SK-N-SH (cell line): ENCODE data around the gene CCDC34. TPM values are rescaled to one million over a fixed set of nuclear protein-coding genes. Genes with fewer than 3 reads are reported as not detected.

Source experiments
- CTCF ChIA-PET: fragments of 300-600, 350-600 bp; formaldehyde crosslinking; extraction: SDS; loops from one replicate; lab custom pipeline; 2021; lab: Yijun Ruan, JAX
- POLR2A ChIA-PET: fragments of 350-600 bp; sonication (Branson Sonifier 250); formaldehyde crosslinking; extraction: SDS; loops from one replicate; lab custom pipeline; 2020; ENCODE audit warnings: antibody characterized with exemption, inconsistent platforms; lab: Yijun Ruan, JAX
- DNase-seq: peaks from one replicate; pipeline ENCODE4 v3.0.0; 2012
- H2AFZ ChIP-seq: fragments of 200-600 bp; sonication (generic); 2 replicates; pipeline ENCODE4 v1.8.1; 2016; ENCODE audit warnings: antibody characterized with exemption, mild to moderate bottlenecking, low read depth
- H3F3A ChIP-seq: fragments of 200-600 bp; sonication (generic); replicated peaks from 2 replicates; pipeline ENCODE3; 2016; ENCODE audit warnings: antibody characterized with exemption, mild to moderate bottlenecking; ENCODE audit not compliant: insufficient read depth
- H3K27ac ChIP-seq, 2 experiments: fragments of 200-500 bp in 1 of 2; fragments of 200-600 bp in 1 of 2; sonication (Bioruptor generic) in 1 of 2; sonication (generic), shearing (Covaris generic) in 1 of 2; 2 replicates each; pipeline versions ENCODE4 v1.5.1 to v1.6.1; 2014 to 2016; ENCODE audit warnings: low read depth in 2 of 2, inconsistent platforms in 1 of 2, low read length in 1 of 2, mild to moderate bottlenecking in 1 of 2, mixed read lengths in 1 of 2
- H3K27me3 ChIP-seq: fragments of 200-600 bp; sonication (generic), shearing (Covaris generic); 2 replicates; pipeline ENCODE4 v1.6.1; 2016; ENCODE audit warnings: mixed run types; ENCODE audit not compliant: insufficient read depth
- H3K36me3 ChIP-seq, 2 experiments: fragments of 200-500 bp in 1 of 2; fragments of 200-600 bp in 1 of 2; sonication (Bioruptor generic) in 1 of 2; sonication (generic) in 1 of 2; replicated peaks in 1 of 2; 2 replicates each; pipeline versions ENCODE3 to v1.5.1; 2014 to 2016; ENCODE audit warnings: low read length in 1 of 2, mild to moderate bottlenecking in 1 of 2; ENCODE audit not compliant: insufficient read depth in 2 of 2, control insufficient read depth in 1 of 2
- H3K4me1 ChIP-seq, 2 experiments: fragments of 200-500 bp in 1 of 2; fragments of 200-600 bp in 1 of 2; sonication (Bioruptor generic) in 1 of 2; sonication (generic), shearing (Covaris generic) in 1 of 2; 2 replicates each; pipeline versions ENCODE4 v1.5.1 to v1.6.1; 2014 to 2016; ENCODE audit warnings: low read depth in 1 of 2, low read length in 1 of 2, mixed run types in 1 of 2; ENCODE audit not compliant: insufficient read depth in 2 of 2, control insufficient read depth in 1 of 2
- H3K4me2 ChIP-seq: fragments of 200-600 bp; sonication (generic), shearing (Covaris generic); 2 replicates; pipeline ENCODE4 v1.6.1; 2017; ENCODE audit warnings: mixed run types
- H3K4me3 ChIP-seq, 2 experiments: fragments of 200-500 bp in 1 of 2; fragments of 200-600 bp in 1 of 2; sonication (Bioruptor generic) in 1 of 2; sonication (generic), shearing (Covaris generic) in 1 of 2; 2 replicates each; pipeline versions ENCODE4 v1.5.1 to v1.8.1; 2014 to 2016; ENCODE audit warnings: low read depth in 2 of 2, inconsistent platforms in 1 of 2, low read length in 1 of 2, mild to moderate bottlenecking in 1 of 2, mixed read lengths in 1 of 2, moderate library complexity in 1 of 2
- H3K79me2 ChIP-seq: fragments of 200-600 bp; sonication (generic); 2 replicates; pipeline ENCODE4 v1.8.1; 2017; ENCODE audit warnings: mild to moderate bottlenecking; ENCODE audit not compliant: insufficient read depth
- H3K9ac ChIP-seq: fragments of 200-600 bp; sonication (generic); 2 replicates; pipeline ENCODE4 v1.6.1; 2017; ENCODE audit warnings: mixed run types
- H3K9me2 ChIP-seq: fragments of 200-600 bp; sonication (generic); 2 replicates; pipeline ENCODE4 v1.6.1; 2017; ENCODE audit warnings: mixed run types
- H3K9me3 ChIP-seq: fragments of 200-600 bp; sonication (generic); 2 replicates; pipeline ENCODE4 v1.6.1; 2017; ENCODE audit warnings: mixed run types, mild to moderate bottlenecking, moderate library complexity
- H4K20me1 ChIP-seq: fragments of 200-600 bp; sonication (generic); 2 replicates; pipeline ENCODE4 v1.6.1; 2017; ENCODE audit warnings: mild to moderate bottlenecking, mixed run types; ENCODE audit not compliant: insufficient read depth
- EP300 ChIP-seq, 2 experiments: IDR thresholded peaks; 2 replicates each; pipeline versions ENCODE4 v1.4.0 to v1.6.1; 2012; ENCODE audit warnings: borderline replicate concordance in 1 of 2, low read depth in 1 of 2, low read length in 1 of 2
- FOSL2 ChIP-seq: IDR thresholded peaks from 2 replicates; pipeline ENCODE4 v1.4.0; 2012; ENCODE audit warnings: low read depth, mild to moderate bottlenecking, moderate library complexity, borderline replicate concordance
- MXI1 ChIP-seq: IDR thresholded peaks from 2 replicates; pipeline ENCODE4 v1.6.1; 2012; ENCODE audit warnings: mild to moderate bottlenecking, low read depth, low read length, improper control_type of control experiment
- NFIC ChIP-seq: IDR thresholded peaks from 2 replicates; pipeline ENCODE4 v1.4.0; 2012; ENCODE audit warnings: borderline replicate concordance
- NRF1 ChIP-seq: IDR thresholded peaks from 2 replicates; pipeline ENCODE4 v1.6.1; 2012; ENCODE audit warnings: low read depth, mild to moderate bottlenecking, low read length
- POLR2AphosphoS5 ChIP-seq: IDR thresholded peaks from 2 replicates; pipeline ENCODE4 v1.6.1; 2012; ENCODE audit warnings: low read depth, low read length
- RXRA ChIP-seq: IDR thresholded peaks from 2 replicates; pipeline ENCODE4 v1.4.0; 2012; ENCODE audit warnings: low read depth, mild to moderate bottlenecking, borderline replicate concordance
- SMC3 ChIP-seq: IDR thresholded peaks from 2 replicates; pipeline ENCODE4 v1.6.1; 2012; ENCODE audit warnings: low read depth, low read length, improper control_type of control experiment
- TAF1 ChIP-seq: IDR thresholded peaks from 2 replicates; pipeline ENCODE4 v1.6.1; 2012; ENCODE audit warnings: low read depth, mild to moderate bottlenecking, low read length, moderate library complexity, borderline replicate concordance
- WGBS: methylation state at CpG from one replicate; pipeline ENCODE4 v1.1.6; 2017; ENCODE audit warnings: low lambda C conversion rate; 5-methylcytosine and 5-hydroxymethylcytosine counted together
- polyA plus RNA-seq, 3 experiments: library from polyadenylated mRNA; depleted of rRNA; stranded (reverse); fragments of >200 nt; gene quantifications; 2 replicates each; pipeline ENCODE4 v1.2.3, GENCODE V29; 2012
- TF ChIP-seq, protein P1 (sequence below): fragments of 200-600 bp; sonication (generic); IDR thresholded peaks from 2 replicates; pipeline ENCODE4 v1.6.1; 2017; ENCODE audit warnings: antibody characterized with exemption, mild to moderate bottlenecking, moderate library complexity
- TF ChIP-seq, protein P2 (sequence below): fragments of 150-350 bp; IDR thresholded peaks from 2 replicates; pipeline ENCODE4 v1.6.1; 2017; ENCODE audit warnings: antibody characterized with exemption, low read length, low read depth, borderline replicate concordance
- TF ChIP-seq, protein P3 (sequence below): IDR thresholded peaks from 2 replicates; pipeline ENCODE4 v1.4.0; 2012; ENCODE audit warnings: low read depth, borderline replicate concordance
- TF ChIP-seq, protein P4 (sequence below): fragments of 150-350 bp; IDR thresholded peaks from 2 replicates; pipeline ENCODE4 v1.6.1; 2016; ENCODE audit warnings: mild to moderate bottlenecking, low read depth, low read length
- TF ChIP-seq, protein P5 (sequence below): IDR thresholded peaks from 2 replicates; pipeline ENCODE4 v1.6.1; 2012; ENCODE audit warnings: mild to moderate bottlenecking, low read depth, low read length, moderate library complexity

The CCDC34 gene
- polyA plus RNA-seq, 1 of the 3 experiments (the other 2 are of a cell fraction), result 6.7 TPM

DNA sequence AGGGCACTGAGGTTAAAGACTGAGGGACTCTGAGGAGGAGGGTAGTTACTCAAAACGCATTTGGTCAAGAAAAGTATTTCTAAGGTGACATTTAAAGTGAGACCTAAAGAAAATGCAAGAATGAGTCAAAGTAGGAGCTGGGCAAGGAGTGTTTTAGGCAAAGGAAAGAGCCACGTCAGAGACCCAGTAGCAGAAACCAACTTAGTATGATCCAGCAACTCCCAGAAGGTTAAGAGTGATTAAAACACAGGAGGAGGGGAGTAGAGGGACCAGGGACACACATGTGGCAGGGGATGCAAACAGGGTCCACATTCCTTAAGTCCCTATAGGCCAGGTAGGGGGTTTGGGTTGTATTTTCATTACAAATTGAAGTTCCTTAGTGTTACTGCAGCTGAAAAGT lies 24.3 kb upstream of the CCDC34 start (continued):
- TF ChIP-seq, protein P1, sequence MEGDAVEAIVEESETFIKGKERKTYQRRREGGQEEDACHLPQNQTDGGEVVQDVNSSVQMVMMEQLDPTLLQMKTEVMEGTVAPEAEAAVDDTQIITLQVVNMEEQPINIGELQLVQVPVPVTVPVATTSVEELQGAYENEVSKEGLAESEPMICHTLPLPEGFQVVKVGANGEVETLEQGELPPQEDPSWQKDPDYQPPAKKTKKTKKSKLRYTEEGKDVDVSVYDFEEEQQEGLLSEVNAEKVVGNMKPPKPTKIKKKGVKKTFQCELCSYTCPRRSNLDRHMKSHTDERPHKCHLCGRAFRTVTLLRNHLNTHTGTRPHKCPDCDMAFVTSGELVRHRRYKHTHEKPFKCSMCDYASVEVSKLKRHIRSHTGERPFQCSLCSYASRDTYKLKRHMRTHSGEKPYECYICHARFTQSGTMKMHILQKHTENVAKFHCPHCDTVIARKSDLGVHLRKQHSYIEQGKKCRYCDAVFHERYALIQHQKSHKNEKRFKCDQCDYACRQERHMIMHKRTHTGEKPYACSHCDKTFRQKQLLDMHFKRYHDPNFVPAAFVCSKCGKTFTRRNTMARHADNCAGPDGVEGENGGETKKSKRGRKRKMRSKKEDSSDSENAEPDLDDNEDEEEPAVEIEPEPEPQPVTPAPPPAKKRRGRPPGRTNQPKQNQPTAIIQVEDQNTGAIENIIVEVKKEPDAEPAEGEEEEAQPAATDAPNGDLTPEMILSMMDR, result no peak
- TF ChIP-seq SMC3 (no peak), RXRA (no peak), POLR2AphosphoS5 (no peak)

DNA sequence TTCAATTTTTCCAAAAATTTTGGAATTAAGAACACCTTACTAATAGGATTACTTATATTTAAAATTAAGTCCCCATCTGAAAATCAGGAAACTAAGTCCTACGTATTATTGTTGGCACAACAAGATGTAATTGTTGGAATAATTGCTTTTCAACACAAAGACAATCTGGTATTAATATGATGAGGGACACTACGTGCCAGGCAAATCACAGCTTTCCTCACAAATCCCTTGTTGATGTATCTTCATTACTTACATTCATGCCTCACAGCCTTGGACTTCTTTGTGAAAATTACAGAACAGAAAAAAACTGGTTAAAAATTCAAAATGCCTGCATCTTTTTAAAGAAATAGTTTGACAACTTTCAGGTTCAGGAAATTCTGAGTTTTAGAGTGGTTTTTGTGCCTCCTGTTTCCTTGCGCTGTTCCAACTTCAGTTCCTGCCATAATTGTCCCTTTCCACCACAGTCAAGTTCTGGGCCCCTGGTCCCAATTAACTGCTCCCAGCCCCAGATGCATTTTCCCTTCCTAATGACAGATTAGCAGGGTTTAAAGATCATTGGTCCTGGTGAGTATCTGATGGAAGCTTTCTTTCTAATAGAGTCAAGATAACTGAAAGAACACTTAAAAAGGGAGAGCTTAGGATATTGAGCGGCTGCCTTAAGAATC lies 23.3 kb upstream of the CCDC34 start:
- H3K4me2 ChIP-seq, result no peak overlapping the region
- no peaks in the 10 kb centered on the region for H3F3A ChIP-seq
- H3K4me1 ChIP-seq, result peaks cover 2 to 26% of the 10 kb centered on the region in 2 experiments; a peak in 3 of 4 replicates
- no peaks in the 10 kb centered on the region for H3K9me3 ChIP-seq
- H3K36me3 ChIP-seq, result peaks cover 4 to 19% of the 10 kb centered on the region in 2 experiments
- ChIA-PET POLR2A (no interaction called here), CTCF (interaction anchor here (0.8 to 1.1 kb wide), 2 partner anchors 10 to 14 kb away, joined by 3 read pairs; no protein-coding TSS in a partner anchor)
- no peak overlapping the region for H2AFZ ChIP-seq
- 98% methylated on average over 4 of the region's 4 CpGs for WGBS
- no peaks in the 10 kb centered on the region for H3K27me3 ChIP-seq
- H3K9me2 ChIP-seq, result no peaks in the 10 kb centered on the region
- no peak for TF ChIP-seq TAF1
- TF ChIP-seq NRF1, result no peak
- TF ChIP-seq MXI1, result no peak
- TF ChIP-seq EP300 (IDR thresholded peaks at IDR 0.05; ENCODE audit: borderline replicate concordance in 1 of 2, low read depth in 1 of 2, low read length in 1 of 2), result no peak
- TF ChIP-seq, protein P2, sequence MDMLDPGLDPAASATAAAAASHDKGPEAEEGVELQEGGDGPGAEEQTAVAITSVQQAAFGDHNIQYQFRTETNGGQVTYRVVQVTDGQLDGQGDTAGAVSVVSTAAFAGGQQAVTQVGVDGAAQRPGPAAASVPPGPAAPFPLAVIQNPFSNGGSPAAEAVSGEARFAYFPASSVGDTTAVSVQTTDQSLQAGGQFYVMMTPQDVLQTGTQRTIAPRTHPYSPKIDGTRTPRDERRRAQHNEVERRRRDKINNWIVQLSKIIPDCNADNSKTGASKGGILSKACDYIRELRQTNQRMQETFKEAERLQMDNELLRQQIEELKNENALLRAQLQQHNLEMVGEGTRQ, result no peak
- TF ChIP-seq, protein P3, sequence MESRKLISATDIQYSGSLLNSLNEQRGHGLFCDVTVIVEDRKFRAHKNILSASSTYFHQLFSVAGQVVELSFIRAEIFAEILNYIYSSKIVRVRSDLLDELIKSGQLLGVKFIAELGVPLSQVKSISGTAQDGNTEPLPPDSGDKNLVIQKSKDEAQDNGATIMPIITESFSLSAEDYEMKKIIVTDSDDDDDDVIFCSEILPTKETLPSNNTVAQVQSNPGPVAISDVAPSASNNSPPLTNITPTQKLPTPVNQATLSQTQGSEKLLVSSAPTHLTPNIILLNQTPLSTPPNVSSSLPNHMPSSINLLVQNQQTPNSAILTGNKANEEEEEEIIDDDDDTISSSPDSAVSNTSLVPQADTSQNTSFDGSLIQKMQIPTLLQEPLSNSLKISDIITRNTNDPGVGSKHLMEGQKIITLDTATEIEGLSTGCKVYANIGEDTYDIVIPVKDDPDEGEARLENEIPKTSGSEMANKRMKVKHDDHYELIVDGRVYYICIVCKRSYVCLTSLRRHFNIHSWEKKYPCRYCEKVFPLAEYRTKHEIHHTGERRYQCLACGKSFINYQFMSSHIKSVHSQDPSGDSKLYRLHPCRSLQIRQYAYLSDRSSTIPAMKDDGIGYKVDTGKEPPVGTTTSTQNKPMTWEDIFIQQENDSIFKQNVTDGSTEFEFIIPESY, result no peak
- TF ChIP-seq RXRA, result no peak
- TF ChIP-seq, protein P4, sequence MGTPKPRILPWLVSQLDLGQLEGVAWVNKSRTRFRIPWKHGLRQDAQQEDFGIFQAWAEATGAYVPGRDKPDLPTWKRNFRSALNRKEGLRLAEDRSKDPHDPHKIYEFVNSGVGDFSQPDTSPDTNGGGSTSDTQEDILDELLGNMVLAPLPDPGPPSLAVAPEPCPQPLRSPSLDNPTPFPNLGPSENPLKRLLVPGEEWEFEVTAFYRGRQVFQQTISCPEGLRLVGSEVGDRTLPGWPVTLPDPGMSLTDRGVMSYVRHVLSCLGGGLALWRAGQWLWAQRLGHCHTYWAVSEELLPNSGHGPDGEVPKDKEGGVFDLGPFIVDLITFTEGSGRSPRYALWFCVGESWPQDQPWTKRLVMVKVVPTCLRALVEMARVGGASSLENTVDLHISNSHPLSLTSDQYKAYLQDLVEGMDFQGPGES, result no peak
- TF ChIP-seq, protein P1, result no peak
- TF ChIP-seq, protein P5, sequence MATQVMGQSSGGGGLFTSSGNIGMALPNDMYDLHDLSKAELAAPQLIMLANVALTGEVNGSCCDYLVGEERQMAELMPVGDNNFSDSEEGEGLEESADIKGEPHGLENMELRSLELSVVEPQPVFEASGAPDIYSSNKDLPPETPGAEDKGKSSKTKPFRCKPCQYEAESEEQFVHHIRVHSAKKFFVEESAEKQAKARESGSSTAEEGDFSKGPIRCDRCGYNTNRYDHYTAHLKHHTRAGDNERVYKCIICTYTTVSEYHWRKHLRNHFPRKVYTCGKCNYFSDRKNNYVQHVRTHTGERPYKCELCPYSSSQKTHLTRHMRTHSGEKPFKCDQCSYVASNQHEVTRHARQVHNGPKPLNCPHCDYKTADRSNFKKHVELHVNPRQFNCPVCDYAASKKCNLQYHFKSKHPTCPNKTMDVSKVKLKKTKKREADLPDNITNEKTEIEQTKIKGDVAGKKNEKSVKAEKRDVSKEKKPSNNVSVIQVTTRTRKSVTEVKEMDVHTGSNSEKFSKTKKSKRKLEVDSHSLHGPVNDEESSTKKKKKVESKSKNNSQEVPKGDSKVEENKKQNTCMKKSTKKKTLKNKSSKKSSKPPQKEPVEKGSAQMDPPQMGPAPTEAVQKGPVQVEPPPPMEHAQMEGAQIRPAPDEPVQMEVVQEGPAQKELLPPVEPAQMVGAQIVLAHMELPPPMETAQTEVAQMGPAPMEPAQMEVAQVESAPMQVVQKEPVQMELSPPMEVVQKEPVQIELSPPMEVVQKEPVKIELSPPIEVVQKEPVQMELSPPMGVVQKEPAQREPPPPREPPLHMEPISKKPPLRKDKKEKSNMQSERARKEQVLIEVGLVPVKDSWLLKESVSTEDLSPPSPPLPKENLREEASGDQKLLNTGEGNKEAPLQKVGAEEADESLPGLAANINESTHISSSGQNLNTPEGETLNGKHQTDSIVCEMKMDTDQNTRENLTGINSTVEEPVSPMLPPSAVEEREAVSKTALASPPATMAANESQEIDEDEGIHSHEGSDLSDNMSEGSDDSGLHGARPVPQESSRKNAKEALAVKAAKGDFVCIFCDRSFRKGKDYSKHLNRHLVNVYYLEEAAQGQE, result no peak
- TF ChIP-seq NFIC, result no peak
- no peak for TF ChIP-seq FOSL2
- DNase-seq, result no peak
- H3K4me3 ChIP-seq, result no peak overlapping the region
- H3K27ac ChIP-seq, result no peak overlapping the region
- no peaks in the 10 kb centered on the region for H4K20me1 ChIP-seq
- H3K9ac ChIP-seq, result no peak overlapping the region
- H3K79me2 ChIP-seq, result no peaks in the 10 kb centered on the region
